ACHN (cell line): ENCODE results near the gene PCCA.
"Not testable (repeated sequence)": the region's sequence is repeated elsewhere in the genome, so short reads cannot be mapped to it uniquely, and the experiment has no call there.

Experiments
- DNase-seq: peaks from one replicate; pipeline ENCODE4 v3.0.0-alpha.2; 2015
- in situ Hi-C: cut with HindIII; loops from 2 replicates; pipeline ENCODE4 v1.10.0; 2017; ENCODE audit warnings: low sequenced_read_pairs, low pct_ligation_motif_present, low pct_unique_long_range_greater_than_20kb

PCCA gene

GRCh38 chr13:100130092-100130491, 41.2 kb downstream of the PCCA start:
- in situ Hi-C loops = no loop called here
- no peak for DNase-seq

GRCh38 chr13:100130930-100131511, 42.1 kb downstream of the PCCA start:
- in situ Hi-C loops = no loop called here
- no peak for DNase-seq

- in situ Hi-C loops = no loop called here
- DNase-seq = peak; percentile 84
Measured at GRCh38 chr13:100131863-100132574, 43.1 kb downstream of the PCCA start.

GRCh38 chr13:100138859-100139491, 50.1 kb downstream of the PCCA start:
- DNase-seq = no peak
- in situ Hi-C loops = no loop called here

- in situ Hi-C loops = no loop called here
- DNase-seq = no peak
Measured at GRCh38 chr13:100139817-100140216, 50.9 kb downstream of the PCCA start.

- in situ Hi-C loops = no loop called here
- no peak for DNase-seq
Measured at GRCh38 chr13:100140441-100140840, 51.5 kb downstream of the PCCA start.

GRCh38 chr13:100141461-100141961, 52.6 kb downstream of the PCCA start:
- in situ Hi-C loops, DNase-seq: not testable (repeated sequence)

GRCh38 chr13:100146534-100146933, 57.6 kb downstream of the PCCA start:
- in situ Hi-C loops = no loop called here
- no peak for DNase-seq

- in situ Hi-C loops = no loop called here
- no peak for DNase-seq
Measured at GRCh38 chr13:100147825-100148224, 58.9 kb downstream of the PCCA start.

GRCh38 chr13:100148422-100148821, 59.5 kb downstream of the PCCA start:
- in situ Hi-C loops = no loop called here
- no peak for DNase-seq

GRCh38 chr13:100149389-100149788, 60.5 kb downstream of the PCCA start:
- DNase-seq = no peak
- in situ Hi-C loops = no loop called here

- in situ Hi-C loops, DNase-seq: not testable (repeated sequence)
Measured at GRCh38 chr13:100150711-100151110, 61.8 kb downstream of the PCCA start.

- in situ Hi-C loops = no loop called here
- DNase-seq = no peak
Measured at GRCh38 chr13:100154842-100155416, 66.0 kb downstream of the PCCA start.

GRCh38 chr13:100156788-100157187, 67.9 kb downstream of the PCCA start:
- peak; percentile 20 for DNase-seq
- in situ Hi-C loops = no loop called here

GRCh38 chr13:100158569-100158968, 69.7 kb downstream of the PCCA start:
- in situ Hi-C loops = no loop called here
- DNase-seq = no peak

- DNase-seq = no peak
- in situ Hi-C loops = no loop called here
Measured at GRCh38 chr13:100159584-100159983, 70.7 kb downstream of the PCCA start.

- in situ Hi-C loops = no loop called here
Measured at GRCh38 chr13:100160450-100160849, 71.6 kb downstream of the PCCA start.

GRCh38 chr13:100163375-100163774, 74.5 kb downstream of the PCCA start:
- in situ Hi-C loops = no loop called here
- no peak for DNase-seq

More at GRCh38 chr13:100160450-100160849, 71.6 kb downstream of the PCCA start:
- no peak for DNase-seq

GRCh38 chr13:100173203-100173602, 84.3 kb downstream of the PCCA start:
- in situ Hi-C loops = no loop called here
- no peak for DNase-seq
